Cerebellar cortex (tissue), 1 donor: ENCODE data around the gene RNF220.

ENCODE experiments used
- DNase-seq: peaks from one replicate; pipeline ENCODE4 v3.0.0-alpha.2; 2015; ENCODE audit warnings: low spot score

Gene RNF220

GRCh38 chr1:44405031-44405797 lies at the start of gene RNF220:
RNF220 (plus strand) TSS chr1:44405255.
- peak; percentile 65 for DNase-seq

- DNase-seq, result no peak
Observed at GRCh38 chr1:44355582-44356305, 49.3 kb upstream of the RNF220 start.

GRCh38 chr1:44357710-44358109 lies 47.3 kb upstream of the RNF220 start:
- no peak for DNase-seq

GRCh38 chr1:44359234-44359935 lies 45.7 kb upstream of the RNF220 start:
- no peak for DNase-seq

- DNase-seq, result peak; percentile 8
Observed at GRCh38 chr1:44361478-44361877, 43.6 kb upstream of the RNF220 start.

- DNase-seq, result no peak
Observed at GRCh38 chr1:44366371-44366975, 38.6 kb upstream of the RNF220 start.

GRCh38 chr1:44367944-44368343 lies 37.1 kb upstream of the RNF220 start:
- DNase-seq, result no peak

- DNase-seq, result no peak
Observed at GRCh38 chr1:44368471-44369151, 36.4 kb upstream of the RNF220 start.

- DNase-seq, result no peak
Observed at GRCh38 chr1:44371206-44371605, 33.8 kb upstream of the RNF220 start.

- DNase-seq, result no peak
Observed at GRCh38 chr1:44375547-44375946, 29.5 kb upstream of the RNF220 start.

- DNase-seq, result peak; percentile 35
Observed at GRCh38 chr1:44377925-44378784, 26.9 kb upstream of the RNF220 start.

GRCh38 chr1:44380666-44381177 lies 24.3 kb upstream of the RNF220 start:
- DNase-seq, result no peak

- DNase-seq, result no peak
Observed at GRCh38 chr1:44388551-44388950, 16.5 kb upstream of the RNF220 start.

- DNase-seq, result no peak
Observed at GRCh38 chr1:44389437-44389836, 15.6 kb upstream of the RNF220 start.

GRCh38 chr1:44390277-44390676 lies 14.8 kb upstream of the RNF220 start:
- DNase-seq, result no peak

- no peak for DNase-seq
Observed at GRCh38 chr1:44401256-44402228, 3.5 kb upstream of the RNF220 start.

GRCh38 chr1:44405798-44406736 lies 1.0 kb downstream of the RNF220 start:
- DNase-seq, result no peak

GRCh38 chr1:44406737-44407429 lies 1.8 kb downstream of the RNF220 start:
- DNase-seq, result no peak
